Activated CD4-positive, alpha-beta T cell treated with anti-CD3 and anti-CD28 coated beads for 36 hours (primary cell): ENCODE data around the gene CLNK. TPM values are rescaled to one million over a fixed set of nuclear protein-coding genes. Genes with fewer than 3 reads are reported as not detected.
A peak's percentile ranks its signal among the peaks of the same experiment; 100 is the strongest.

ENCODE experiments used
- ATAC-seq: fragments of 200-7000 bp; cut with Tn5 transposase; one replicate; pipeline ENCODE4 v1.10.0; 2021; ENCODE audit warnings: mild to moderate bottlenecking, moderate library complexity
- CTCF ChIA-PET: fragments of 350-600 bp; sonication (Branson Sonifier 250); formaldehyde crosslinking; loops from one replicate; lab custom pipeline; 2021; ENCODE audit warnings: antibody characterized with exemption; lab: Charles Lee
- POLR2A ChIA-PET: fragments of 350-600 bp; sonication (Branson Sonifier 250); formaldehyde crosslinking; loops from one replicate; lab custom pipeline; 2021; ENCODE audit warnings: antibody characterized with exemption, inconsistent platforms; lab: Charles Lee
- DNase-seq: peaks from one replicate; pipeline ENCODE4 v3.0.0-alpha.2; 2020
- H3K27ac Mint-ChIP-seq: one replicate; pipeline ENCODE4 v1.8.0; 2021; ENCODE audit warnings: mixed read lengths
- H3K27me3 Mint-ChIP-seq: one replicate; pipeline ENCODE4 v1.8.0; 2021; ENCODE audit warnings: mixed read lengths
- H3K36me3 Mint-ChIP-seq: one replicate; pipeline ENCODE4 v1.8.0; 2021; ENCODE audit warnings: low read depth, mixed read lengths
- H3K4me1 Mint-ChIP-seq: one replicate; pipeline ENCODE4 v1.8.0; 2021; ENCODE audit warnings: mixed read lengths
- H3K4me3 Mint-ChIP-seq: one replicate; pipeline ENCODE4 v1.8.0; 2021; ENCODE audit warnings: mild to moderate bottlenecking, moderate library complexity, mixed read lengths
- H3K9me3 Mint-ChIP-seq: one replicate; pipeline ENCODE4 v1.8.0; 2021; ENCODE audit warnings: low read depth, mixed read lengths
- intact Hi-C, 2 experiments: fragments of 100-400 bp; cut with DNase I in 1 of 2; cut with micrococcal nuclease in 1 of 2; formaldehyde crosslinking; loops; one replicate each; pipeline versions ENCODE4 v1.14.2 to v1.15.1; 2022 to 2024; cut with DNase I, micrococcal nuclease
- total RNA-seq, 2 experiments: library from RNA; stranded (reverse); gene quantifications; one replicate each; pipeline ENCODE4 v1.2.3, GENCODE V29; 2021

Gene CLNK
- total RNA-seq, 2 experiments from 2014 or later: not detected

GRCh38 chr4:10687526-10687925 lies 3.0 kb upstream of the CLNK start:
- ChIA-PET CTCF (interaction anchor here (0.6 kb wide), 1 partner anchor 25 kb away, joined by 4 read pairs; no protein-coding TSS in a partner anchor), POLR2A (no interaction called here)
- Mint-ChIP-seq H3K4me1 (peaks cover 3% of the 10 kb centered on the region), H3K9me3 (no peaks in the 10 kb centered on the region), H3K27me3 (no peaks in the 10 kb centered on the region), H3K27ac (no peak overlapping the region), H3K4me3 (no peak overlapping the region), H3K36me3 (no peaks in the 10 kb centered on the region)
- no peak for DNase-seq
- ATAC-seq: no peak
- intact Hi-C loops: no loop called here

DNA sequence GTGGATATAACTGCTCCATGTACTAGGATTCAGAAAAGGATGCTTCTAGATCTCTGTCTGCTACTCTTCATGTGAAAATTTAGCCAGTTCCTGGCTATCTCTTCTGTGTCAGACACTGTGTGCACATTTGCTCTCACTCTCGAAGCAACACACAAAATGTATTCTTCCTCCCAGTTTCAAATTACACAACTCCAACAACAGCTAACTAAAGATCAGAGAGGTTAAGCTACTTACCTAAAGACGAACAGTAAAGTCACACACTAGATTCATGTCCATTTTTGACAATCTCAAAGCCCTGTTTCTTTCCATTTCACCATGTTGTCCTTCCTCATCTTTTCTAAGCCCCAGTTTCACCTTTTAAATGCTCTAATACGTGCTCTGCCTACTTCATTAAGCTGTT lies 2.2 kb downstream of the CLNK start:
- ChIA-PET POLR2A (no interaction called here), CTCF (no interaction called here)
- no peaks in the 10 kb centered on the region for H3K4me1 Mint-ChIP-seq
- DNase-seq (no peak), ATAC-seq (no peak)
- intact Hi-C loops: no loop called here
- no peaks in the 10 kb centered on the region for H3K36me3 Mint-ChIP-seq
- H3K27me3 Mint-ChIP-seq: no peaks in the 10 kb centered on the region
- H3K9me3 Mint-ChIP-seq: no peaks in the 10 kb centered on the region
- no peak overlapping the region for H3K4me3 Mint-ChIP-seq
- no peak overlapping the region for H3K27ac Mint-ChIP-seq

DNA sequence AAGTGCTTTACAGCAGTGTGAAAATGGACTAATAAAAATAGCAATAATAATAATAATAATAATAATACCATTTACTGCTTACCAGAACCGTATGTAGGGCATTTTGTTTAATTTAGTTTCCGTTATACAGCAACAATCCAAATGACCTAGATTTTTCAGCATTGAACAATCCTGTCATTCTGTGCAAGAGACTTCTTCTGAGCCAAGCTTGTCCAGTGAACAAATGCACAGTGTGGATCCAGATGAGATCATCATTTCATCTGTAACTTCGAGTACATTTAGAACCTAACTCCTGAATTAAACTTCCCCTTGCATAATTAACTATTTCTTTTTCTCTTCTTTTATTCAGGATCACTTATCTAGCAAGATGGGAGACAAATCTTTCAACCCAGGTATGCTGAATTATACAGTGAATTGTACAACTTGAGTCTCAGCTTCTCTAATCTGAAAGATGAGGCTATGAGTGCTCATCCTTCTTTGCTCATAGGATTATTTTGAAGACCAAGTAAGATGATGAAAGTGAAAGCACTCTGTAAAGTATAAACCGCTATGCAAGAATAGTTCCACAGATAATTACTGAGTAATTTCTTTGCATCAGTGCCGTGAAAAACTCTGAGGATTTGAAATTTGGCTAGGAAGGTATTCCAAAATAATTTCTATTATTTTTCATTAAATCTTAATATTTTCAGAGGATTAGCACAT lies 6.6 kb downstream of the CLNK start:
- intact Hi-C loops: loop anchor here in 1 of 2 experiments (10.0 kb wide), 1 partner anchor 223 kb away; the partner anchor contains the start of gene ZNF518B
- Mint-ChIP-seq H3K4me3 (no peak overlapping the region), H3K27me3 (no peaks in the 10 kb centered on the region), H3K9me3 (peaks cover 3% of the 10 kb centered on the region), H3K4me1 (peaks cover 10% of the 10 kb centered on the region), H3K36me3 (no peaks in the 10 kb centered on the region), H3K27ac (no peak overlapping the region)
- ATAC-seq (no peak), DNase-seq (no peak)
- CTCF ChIA-PET: no interaction called here
- POLR2A ChIA-PET: no interaction called here

DNA sequence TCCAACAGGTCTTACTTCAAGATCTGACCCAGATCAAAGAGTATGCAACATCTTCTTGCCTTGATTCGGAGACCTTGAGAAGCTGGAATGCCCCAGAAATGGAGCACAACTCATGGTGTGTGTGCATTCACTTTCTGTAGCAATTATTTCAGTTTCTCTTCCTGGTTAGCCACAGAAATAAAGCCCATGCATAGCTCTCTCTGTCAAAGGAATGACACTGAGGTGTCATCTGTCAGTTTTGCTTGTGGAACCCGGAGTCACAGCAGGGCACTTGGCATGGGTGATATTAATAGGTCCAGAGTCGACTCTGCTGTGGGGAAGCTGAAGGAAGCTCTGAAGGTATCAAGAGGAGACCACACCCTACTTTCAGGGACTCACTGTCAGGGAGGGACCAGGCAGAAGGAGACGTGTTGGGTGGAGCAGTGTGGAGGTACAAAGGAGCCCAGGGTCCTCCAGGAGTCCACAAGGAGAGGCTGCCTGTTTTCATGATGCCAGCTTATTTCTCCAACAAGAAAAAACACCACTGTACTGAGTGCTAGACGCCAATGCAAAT lies 10.7 kb downstream of the CLNK start:
- Mint-ChIP-seq H3K4me1 (peaks cover 26% of the 10 kb centered on the region), H3K36me3 (no peaks in the 10 kb centered on the region), H3K27me3 (no peaks in the 10 kb centered on the region), H3K27ac (no peak overlapping the region), H3K9me3 (peaks cover 3% of the 10 kb centered on the region), H3K4me3 (no peak overlapping the region)
- DNase-seq (no peak), ATAC-seq (no peak)
- intact Hi-C loops: loop anchor here (5.0 to 10.0 kb wide), 2 partner anchors 58 to 219 kb away; partner anchors contain the start of gene ZNF518B (in 1 of the 2)
- ChIA-PET POLR2A (no interaction called here), CTCF (interaction anchor here (0.6 kb wide), 1 partner anchor 193 kb away, joined by 3 read pairs; no protein-coding TSS in a partner anchor)

GRCh38 chr4:10672379-10672778 lies 12.2 kb downstream of the CLNK start:
- CTCF ChIA-PET: interaction anchor here (0.6 kb wide), 1 partner anchor 149 kb away, joined by 3 read pairs; no protein-coding TSS in a partner anchor
- Mint-ChIP-seq H3K36me3 (no peaks in the 10 kb centered on the region), H3K9me3 (peaks cover 3% of the 10 kb centered on the region), H3K27me3 (no peaks in the 10 kb centered on the region), H3K27ac (no peak overlapping the region), H3K4me1 (peaks cover 26% of the 10 kb centered on the region), H3K4me3 (no peak overlapping the region)
- intact Hi-C loops: loop anchor here (5.0 to 10.0 kb wide), 2 partner anchors 60 to 218 kb away; partner anchors contain the start of gene ZNF518B (in 1 of the 2)
- DNase-seq (no peak), ATAC-seq (no peak)
- POLR2A ChIA-PET: no interaction called here

DNA sequence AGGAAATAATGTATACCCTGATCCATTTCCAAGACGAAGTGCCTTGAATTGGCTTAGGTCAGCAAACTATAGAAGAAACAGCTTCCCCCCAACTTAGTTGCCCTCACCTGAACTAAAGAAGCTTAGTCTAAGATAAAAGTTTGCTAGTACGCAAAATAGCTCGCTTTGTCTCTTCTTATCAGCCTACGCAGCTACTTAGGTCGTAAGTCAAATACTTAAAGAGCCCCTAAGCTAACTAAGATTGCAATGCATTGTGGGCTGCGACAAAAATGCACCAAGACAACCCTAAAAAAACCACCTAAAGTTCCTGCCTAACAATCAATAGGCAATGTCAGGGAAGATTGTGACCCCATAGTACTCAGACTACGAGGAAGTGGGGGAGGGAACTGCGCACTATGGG lies 12.8 kb downstream of the CLNK start:
- H3K27me3 Mint-ChIP-seq: no peaks in the 10 kb centered on the region
- H3K4me3 Mint-ChIP-seq: no peak overlapping the region
- H3K9me3 Mint-ChIP-seq: peaks cover 3% of the 10 kb centered on the region
- POLR2A ChIA-PET: no interaction called here
- no peak for DNase-seq
- no peak for ATAC-seq
- H3K27ac Mint-ChIP-seq: peak overlapping the region; percentile 59
- intact Hi-C loops: loop anchor here (5.0 to 10.0 kb wide), 2 partner anchors 61 to 217 kb away; partner anchors contain the start of gene ZNF518B (in 1 of the 2)
- H3K36me3 Mint-ChIP-seq: no peaks in the 10 kb centered on the region
- H3K4me1 Mint-ChIP-seq: peaks cover 26% of the 10 kb centered on the region
- CTCF ChIA-PET: interaction anchor here (0.6 kb wide), 1 partner anchor 148 kb away, joined by 3 read pairs; no protein-coding TSS in a partner anchor

GRCh38 chr4:10671366-10671765 lies 13.2 kb downstream of the CLNK start:
- Mint-ChIP-seq H3K27ac (peak overlapping the region; percentile 59), H3K9me3 (no peaks in the 10 kb centered on the region), H3K4me3 (no peak overlapping the region), H3K36me3 (no peaks in the 10 kb centered on the region), H3K4me1 (peaks cover 26% of the 10 kb centered on the region), H3K27me3 (no peaks in the 10 kb centered on the region)
- intact Hi-C loops: loop anchor here (5.0 to 10.0 kb wide), 2 partner anchors 61 to 217 kb away; partner anchors contain the start of gene ZNF518B (in 1 of the 2)
- peak; percentile 95 for ATAC-seq
- DNase-seq: peak; percentile 28
- ChIA-PET CTCF (interaction anchor here (0.7 kb wide), 1 partner anchor 26 kb away, joined by 3 read pairs; no protein-coding TSS in a partner anchor), POLR2A (no interaction called here)

DNA sequence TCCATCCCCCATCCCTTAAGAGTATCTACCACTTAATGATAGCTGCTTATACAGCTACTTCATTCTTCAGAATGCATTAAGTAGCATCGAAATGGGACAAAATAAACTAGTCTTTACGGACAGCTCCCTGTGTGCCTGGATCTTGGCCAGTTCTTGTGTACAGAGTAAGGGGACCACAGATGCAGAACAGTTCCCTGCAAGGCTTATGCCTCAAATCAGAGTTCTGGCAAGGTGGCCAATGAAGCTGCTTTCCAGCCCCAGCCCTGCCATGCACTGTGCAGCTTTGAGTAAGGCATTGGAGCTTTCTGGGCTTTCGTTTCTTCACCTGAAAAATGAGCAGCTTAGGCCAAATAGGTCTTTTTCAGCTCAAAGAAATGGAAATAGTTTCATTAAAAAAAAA lies 14.2 kb downstream of the CLNK start:
- ChIA-PET POLR2A (no interaction called here), CTCF (no interaction called here)
- intact Hi-C loops: loop anchor here (5.0 to 10.0 kb wide), 2 partner anchors 62 to 216 kb away; partner anchors contain the start of gene ZNF518B (in 1 of the 2)
- Mint-ChIP-seq H3K9me3 (no peaks in the 10 kb centered on the region), H3K36me3 (no peaks in the 10 kb centered on the region), H3K4me1 (peaks cover 23% of the 10 kb centered on the region), H3K27ac (no peak overlapping the region), H3K4me3 (no peak overlapping the region), H3K27me3 (no peaks in the 10 kb centered on the region)
- DNase-seq: no peak
- no peak for ATAC-seq

GRCh38 chr4:10667701-10668326 lies 16.8 kb downstream of the CLNK start:
- no peak for DNase-seq
- Mint-ChIP-seq H3K9me3 (no peaks in the 10 kb centered on the region), H3K27ac (no peak overlapping the region), H3K27me3 (no peaks in the 10 kb centered on the region), H3K36me3 (no peaks in the 10 kb centered on the region), H3K4me1 (peaks cover 16% of the 10 kb centered on the region), H3K4me3 (no peak overlapping the region)
- no peak for ATAC-seq
- POLR2A ChIA-PET: no interaction called here
- CTCF ChIA-PET: interaction anchor here (1.1 kb wide), 1 partner anchor 79 kb away, joined by 3 read pairs; no protein-coding TSS in a partner anchor
- intact Hi-C loops: no loop called here

- H3K27ac Mint-ChIP-seq: no peak overlapping the region
- peaks cover 6% of the 10 kb centered on the region for H3K4me1 Mint-ChIP-seq
- H3K36me3 Mint-ChIP-seq: no peaks in the 10 kb centered on the region
- intact Hi-C loops: no loop called here
- no peak for DNase-seq
- H3K27me3 Mint-ChIP-seq: no peaks in the 10 kb centered on the region
- ATAC-seq: no peak
- H3K9me3 Mint-ChIP-seq: no peaks in the 10 kb centered on the region
- POLR2A ChIA-PET: interaction anchor here (0.6 kb wide), 1 partner anchor 510 kb away, joined by 4 read pairs; no protein-coding TSS in a partner anchor
- H3K4me3 Mint-ChIP-seq: no peak overlapping the region
- CTCF ChIA-PET: interaction anchor here (1.9 kb wide), 1 partner anchor 19 kb away, joined by 7 read pairs; no protein-coding TSS in a partner anchor
Observed at GRCh38 chr4:10666616-10667015, 18.0 kb downstream of the CLNK start.

DNA sequence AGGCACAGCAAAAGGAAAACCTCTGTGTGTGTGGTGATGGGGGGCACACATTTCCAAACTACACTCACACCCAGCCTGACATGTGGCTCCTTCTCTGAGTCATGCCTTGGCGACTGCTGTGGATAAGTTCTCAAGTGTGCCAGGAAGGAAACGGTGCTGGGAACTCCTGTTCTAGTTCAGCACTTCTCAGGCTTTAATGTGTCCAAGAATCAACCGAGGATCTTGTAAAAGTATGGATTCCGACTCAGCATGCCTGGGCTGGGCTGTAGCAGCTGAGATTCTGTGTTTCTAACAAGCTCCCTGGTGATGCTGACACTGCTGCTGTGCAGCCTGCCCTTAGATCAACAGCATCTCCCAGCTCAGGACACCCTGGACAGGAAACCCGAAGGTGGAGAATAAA lies 20.2 kb downstream of the CLNK start:
- POLR2A ChIA-PET: no interaction called here
- no peaks in the 10 kb centered on the region for H3K4me1 Mint-ChIP-seq
- H3K4me3 Mint-ChIP-seq: no peak overlapping the region
- H3K27me3 Mint-ChIP-seq: no peaks in the 10 kb centered on the region
- H3K27ac Mint-ChIP-seq: no peak overlapping the region
- CTCF ChIA-PET: no interaction called here
- ATAC-seq: no peak
- intact Hi-C loops: no loop called here
- H3K9me3 Mint-ChIP-seq: no peaks in the 10 kb centered on the region
- no peaks in the 10 kb centered on the region for H3K36me3 Mint-ChIP-seq
- no peak for DNase-seq
